Panc1 (cell line): Measurements from ENCODE around the gene RASGRP3. TPM values are rescaled to one million over a fixed set of nuclear protein-coding genes. Genes with fewer than 3 reads are reported as not detected.
A peak's percentile ranks its signal among the peaks of the same experiment; 100 is the strongest.

ENCODE experiments used
- ATAC-seq: fragments of 200-7000 bp; cut with Tn5 transposase; 2 replicates; pipeline ENCODE4 v1.9.1; 2020; ENCODE audit warnings: mild to moderate bottlenecking, moderate library complexity
- BruUV-seq: library from RNA; stranded (reverse); fragments of 400-500 nt; replicated peaks from 2 replicates; lab custom pipeline; 2021; lab: Mats Ljungman, UMichigan
- CTCF ChIA-PET: fragments of 300-600 bp; sonication (Branson Sonifier 250); formaldehyde crosslinking; loops from one replicate; lab custom pipeline; 2022; ENCODE audit warnings: antibody characterized with exemption; lab: Charles Lee
- POLR2A ChIA-PET: fragments of 300-600 bp; sonication (Branson Sonifier 250); formaldehyde crosslinking; loops from one replicate; lab custom pipeline; 2022; ENCODE audit warnings: antibody characterized with exemption; lab: Charles Lee
- DNase-seq: peaks from one replicate; pipeline ENCODE4 v3.0.0-alpha.2; 2010; ENCODE audit warnings: low read depth, low spot score
- H3K27ac ChIP-seq: 2 replicates; pipeline ENCODE4 v1.5.1; 2011; ENCODE audit warnings: mild to moderate bottlenecking, low read length, inconsistent platforms
- H3K27me3 ChIP-seq: fragments of 200-500 bp; sonication (Bioruptor generic); 2 replicates; pipeline ENCODE4 v1.6.0; 2014; ENCODE audit warnings: low read length, inconsistent platforms; ENCODE audit not compliant: control insufficient read depth, insufficient read depth
- H3K36me3 ChIP-seq: fragments of 200-500 bp; sonication (Bioruptor generic); 2 replicates; pipeline ENCODE4 v1.5.1; 2014; ENCODE audit warnings: inconsistent platforms, mild to moderate bottlenecking, low read length, moderate library complexity; ENCODE audit not compliant: control insufficient read depth, insufficient read depth
- H3K4me1 ChIP-seq: 2 replicates; pipeline ENCODE4 v1.5.1; 2011; ENCODE audit warnings: inconsistent platforms, mild to moderate bottlenecking, low read length, moderate library complexity; ENCODE audit not compliant: control insufficient read depth, insufficient read depth
- H3K4me3 ChIP-seq, 2 experiments: 2 replicates each; pipeline ENCODE4 v1.5.1; 2011 to 2012; ENCODE audit warnings: low read depth in 2 of 2, low read length in 2 of 2, mild to moderate bottlenecking in 2 of 2, inconsistent platforms in 1 of 2, moderate library complexity in 1 of 2
- H3K9me3 ChIP-seq: fragments of 200-500 bp; sonication (Bioruptor generic); 2 replicates; pipeline ENCODE4 v1.5.1; 2014; ENCODE audit warnings: low read depth, mild to moderate bottlenecking, inconsistent platforms, low read length, moderate library complexity; ENCODE audit not compliant: control insufficient read depth, insufficient read depth
- CTCF ChIP-seq: fragments of 450-650 bp; IDR thresholded peaks from 2 replicates; pipeline ENCODE4 v1.5.1; 2017; ENCODE audit warnings: mild to moderate bottlenecking
- POLR2AphosphoS5 ChIP-seq: IDR thresholded peaks from 2 replicates; pipeline ENCODE4 v1.6.1; 2012; ENCODE audit warnings: mild to moderate bottlenecking, low read depth, low read length, moderate library complexity
- SIN3A ChIP-seq: IDR thresholded peaks from 2 replicates; pipeline ENCODE4 v1.6.1; 2012; ENCODE audit warnings: low read depth, mild to moderate bottlenecking, low read length, moderate library complexity, borderline replicate concordance; ENCODE audit not compliant: insufficient read depth
- TCF7L2 ChIP-seq: IDR thresholded peaks from 2 replicates; pipeline ENCODE4 v1.6.1; 2011; ENCODE audit warnings: mild to moderate bottlenecking, low read depth, low read length, inconsistent platforms
- in situ Hi-C: cut with HindIII; loops from 2 replicates; pipeline ENCODE4 v1.10.0; 2016; ENCODE audit warnings: low sequenced_read_pairs, low pct_unique_long_range_greater_than_20kb
- intact Hi-C: fragments of 100-400 bp; cut with micrococcal nuclease; formaldehyde crosslinking; loops from one replicate; pipeline ENCODE4 v1.10.0; 2022; ENCODE audit not compliant: unreplicated experiment
- total RNA-seq: library from RNA; stranded (reverse); gene quantifications from one replicate; pipeline ENCODE4 v1.2.1, GENCODE V29; 2021; ENCODE audit not compliant: unreplicated experiment
- TF ChIP-seq, protein P1 (sequence below), 2 experiments: IDR thresholded peaks; 2 replicates each; pipeline ENCODE4 v1.6.1; 2011 to 2012; ENCODE audit warnings: low read depth in 2 of 2, control low read depth in 1 of 2, low read length in 1 of 2, mild to moderate bottlenecking in 1 of 2, moderate library complexity in 1 of 2; ENCODE audit not compliant: insufficient read depth in 1 of 2

Gene RASGRP3
- total RNA-seq, 1 experiment from 2014 or later = 2.6 TPM

DNA sequence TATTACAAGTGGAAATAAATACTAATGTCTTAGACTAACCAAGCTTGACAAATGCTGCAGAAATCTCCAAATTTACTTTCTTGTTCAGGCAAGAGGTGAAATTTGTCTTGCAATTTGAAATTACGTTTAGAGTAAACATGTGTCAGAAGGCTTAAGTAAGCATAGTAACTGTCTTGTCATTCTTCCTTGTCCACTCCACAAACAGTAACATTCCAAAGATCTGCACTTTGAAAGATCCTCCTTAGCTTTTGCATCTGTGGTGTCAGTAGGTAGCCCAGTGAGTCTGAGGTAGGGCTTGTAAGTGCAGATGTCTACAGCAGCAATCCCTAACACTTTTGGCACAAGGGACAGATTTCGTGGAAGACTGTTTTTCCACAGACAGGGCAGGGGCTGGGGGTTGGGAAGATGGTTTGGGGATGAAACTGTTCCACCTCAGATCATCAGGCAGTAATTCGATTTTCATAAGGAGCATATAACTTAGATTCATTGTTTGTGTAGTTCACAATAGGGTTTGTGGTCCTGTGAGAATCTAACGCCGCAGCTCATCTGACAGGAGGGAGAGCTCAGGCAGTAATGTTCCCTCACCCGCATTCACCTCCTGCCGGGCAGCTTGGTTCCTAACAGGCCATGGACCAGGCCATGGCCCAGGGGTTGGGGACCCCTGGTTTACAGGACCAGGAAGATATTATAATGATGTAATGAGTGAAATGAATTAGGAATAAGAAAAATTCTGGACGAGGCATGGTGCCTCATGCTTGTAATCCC is 18.6 kb downstream of the RASGRP3 start:
- in situ Hi-C loops (no loop called here), intact Hi-C loops (no loop called here)

DNA sequence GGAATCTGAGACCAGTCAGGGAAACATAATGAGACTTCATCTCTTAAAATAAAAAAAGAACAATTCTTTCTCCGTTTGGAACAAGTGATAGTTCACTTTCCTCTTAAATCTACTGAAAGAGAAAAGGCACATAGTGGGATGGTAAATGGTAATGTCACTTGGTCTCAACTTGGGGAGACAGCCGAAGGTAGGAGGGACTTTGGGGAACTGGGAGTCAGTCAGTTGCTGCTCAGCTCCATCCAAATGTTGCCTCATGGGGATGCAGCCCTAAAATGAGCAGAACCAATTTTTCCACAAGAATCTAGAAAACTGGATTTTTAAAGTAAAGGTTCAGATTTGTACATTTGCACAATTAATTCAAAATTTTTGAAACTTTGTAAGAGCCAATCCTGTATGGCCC is 19.2 kb downstream of the RASGRP3 start:
- intact Hi-C loops (no loop called here), in situ Hi-C loops (no loop called here)
- Histone ChIP-seq H3K27ac (no peak overlapping the region), H3K36me3 (no peaks in the 10 kb centered on the region), H3K27me3 (no peaks in the 10 kb centered on the region), H3K4me1 (no peaks in the 10 kb centered on the region), H3K4me3 (no peak overlapping the region), H3K9me3 (no peaks in the 10 kb centered on the region)
- CTCF ChIA-PET = no interaction called here
- ATAC-seq = no peak
- POLR2A ChIA-PET = no interaction called here
- DNase-seq = no peak
- BruUV-seq = no TSS peak
- TF ChIP-seq SIN3A (no peak), TCF7L2 (no peak), CTCF (no peak), POLR2AphosphoS5 (no peak)
- TF ChIP-seq, protein P1, sequence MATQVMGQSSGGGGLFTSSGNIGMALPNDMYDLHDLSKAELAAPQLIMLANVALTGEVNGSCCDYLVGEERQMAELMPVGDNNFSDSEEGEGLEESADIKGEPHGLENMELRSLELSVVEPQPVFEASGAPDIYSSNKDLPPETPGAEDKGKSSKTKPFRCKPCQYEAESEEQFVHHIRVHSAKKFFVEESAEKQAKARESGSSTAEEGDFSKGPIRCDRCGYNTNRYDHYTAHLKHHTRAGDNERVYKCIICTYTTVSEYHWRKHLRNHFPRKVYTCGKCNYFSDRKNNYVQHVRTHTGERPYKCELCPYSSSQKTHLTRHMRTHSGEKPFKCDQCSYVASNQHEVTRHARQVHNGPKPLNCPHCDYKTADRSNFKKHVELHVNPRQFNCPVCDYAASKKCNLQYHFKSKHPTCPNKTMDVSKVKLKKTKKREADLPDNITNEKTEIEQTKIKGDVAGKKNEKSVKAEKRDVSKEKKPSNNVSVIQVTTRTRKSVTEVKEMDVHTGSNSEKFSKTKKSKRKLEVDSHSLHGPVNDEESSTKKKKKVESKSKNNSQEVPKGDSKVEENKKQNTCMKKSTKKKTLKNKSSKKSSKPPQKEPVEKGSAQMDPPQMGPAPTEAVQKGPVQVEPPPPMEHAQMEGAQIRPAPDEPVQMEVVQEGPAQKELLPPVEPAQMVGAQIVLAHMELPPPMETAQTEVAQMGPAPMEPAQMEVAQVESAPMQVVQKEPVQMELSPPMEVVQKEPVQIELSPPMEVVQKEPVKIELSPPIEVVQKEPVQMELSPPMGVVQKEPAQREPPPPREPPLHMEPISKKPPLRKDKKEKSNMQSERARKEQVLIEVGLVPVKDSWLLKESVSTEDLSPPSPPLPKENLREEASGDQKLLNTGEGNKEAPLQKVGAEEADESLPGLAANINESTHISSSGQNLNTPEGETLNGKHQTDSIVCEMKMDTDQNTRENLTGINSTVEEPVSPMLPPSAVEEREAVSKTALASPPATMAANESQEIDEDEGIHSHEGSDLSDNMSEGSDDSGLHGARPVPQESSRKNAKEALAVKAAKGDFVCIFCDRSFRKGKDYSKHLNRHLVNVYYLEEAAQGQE (IDR thresholded peaks at IDR 0.05; ENCODE audit: insufficient read depth in 1 of 2, low read depth in 2 of 2, low read length in 1 of 2) = no peak

More for the DNA sequence above, 18.6 kb downstream of the RASGRP3 start:
- ATAC-seq = peak; percentile 48; the same call in 1 of the 2 replicates
- no peak overlapping the region for H3K4me3 ChIP-seq
- H3K27ac ChIP-seq = no peak overlapping the region
- no peaks in the 10 kb centered on the region for H3K9me3 ChIP-seq
- POLR2A ChIA-PET = no interaction called here
- peak; percentile 45 for DNase-seq
- CTCF ChIA-PET = no interaction called here
- BruUV-seq = no TSS peak
- no peak for TF ChIP-seq CTCF
- TF ChIP-seq, protein P1 (IDR thresholded peaks at IDR 0.05; ENCODE audit: insufficient read depth in 1 of 2, low read depth in 2 of 2, low read length in 1 of 2) = no peak
- TF ChIP-seq SIN3A = no peak
- TF ChIP-seq POLR2AphosphoS5 = no peak
- no peak for TF ChIP-seq TCF7L2
- H3K36me3 ChIP-seq = no peaks in the 10 kb centered on the region
- no peaks in the 10 kb centered on the region for H3K4me1 ChIP-seq
- H3K27me3 ChIP-seq = no peaks in the 10 kb centered on the region
